HepG2 (cell line): Measurements from ENCODE around the gene PPP2R5C. TPM values are rescaled to one million over a fixed set of nuclear protein-coding genes. Genes with fewer than 3 reads are reported as not detected.

Source experiments
- ATAC-seq: fragments of 200-7000 bp; cut with Tn5 transposase; 3 replicates; pipeline ENCODE4 v1.9.1; 2020; ENCODE audit warnings: mild to moderate bottlenecking, moderate library complexity
- BruUV-seq: library from RNA; stranded (reverse); fragments of 400-500 nt; replicated peaks from 2 replicates; lab custom pipeline; 2021; lab: Mats Ljungman, UMichigan
- CTCF ChIA-PET: fragments of 300-600 bp; formaldehyde crosslinking; extraction: SDS; loops from one replicate; lab custom pipeline; 2021; ENCODE audit warnings: low total read pairs, inconsistent platforms, low intra/inter-chr PET ratio; lab: Yijun Ruan, JAX
- POLR2A ChIA-PET: fragments of 350-600 bp; sonication (Branson Sonifier 250); formaldehyde crosslinking; loops from one replicate; lab custom pipeline; 2020; ENCODE audit warnings: antibody characterized with exemption, inconsistent platforms; lab: Yijun Ruan, JAX
- DNase-seq: peaks from one replicate; pipeline ENCODE4 v3.0.0-alpha.2; 2015; ENCODE audit warnings: low spot score
- FAIRE-seq: peaks from 3 replicates; lab custom pipeline; 2011; peaks lifted over from hg19 to GRCh38; lab: Jason Lieb, UNC
- H2AFZ ChIP-seq: one replicate; pipeline ENCODE4 v1.6.1; 2011; ENCODE audit warnings: low read length, inconsistent platforms
- H3K27ac ChIP-seq: fragments of 300-600 bp; 3 replicates; pipeline ENCODE4 v1.8.0; 2011; ENCODE audit warnings: mixed run types, mild to moderate bottlenecking, mixed read lengths, low read length, inconsistent platforms; ENCODE audit not compliant: insufficient read depth; ENCODE audit errors: extremely low read length
- H3K27me3 ChIP-seq, 2 experiments: fragments of 200-600 bp in 1 of 2; 2 replicates in 1 of 2; 3 replicates in 1 of 2; pipeline versions ENCODE4 v1.6.0 to v1.8.0; 2011; ENCODE audit warnings: low read length in 2 of 2, mild to moderate bottlenecking in 2 of 2, moderate library complexity in 2 of 2, inconsistent platforms in 1 of 2; ENCODE audit not compliant: insufficient read depth in 2 of 2, control insufficient read depth in 1 of 2
- H3K36me3 ChIP-seq, 2 experiments: fragments of 200-600 bp in 1 of 2; replicated peaks in 1 of 2; 2 replicates in 1 of 2; 3 replicates in 1 of 2; pipeline versions ENCODE4 v1.5.1 to v1.8.0; 2011; ENCODE audit warnings: low read length in 2 of 2, inconsistent platforms in 1 of 2; ENCODE audit not compliant: insufficient read depth in 2 of 2, control insufficient read depth in 1 of 2
- H3K4me1 ChIP-seq: 2 replicates; pipeline ENCODE4 v1.5.1; 2012; ENCODE audit warnings: low read length, inconsistent platforms; ENCODE audit not compliant: insufficient read depth
- H3K4me2 ChIP-seq: 2 replicates; pipeline ENCODE4 v1.6.0; 2011; ENCODE audit warnings: low read depth, low read length, inconsistent platforms
- H3K4me3 ChIP-seq, 3 experiments: fragments of 200-600 bp in 1 of 3; sonication (generic), shearing (Covaris generic) in 1 of 3; replicated peaks in 1 of 3; 2 replicates each; pipeline ENCODE4 v1.5.1; 2011 to 2016; ENCODE audit warnings: low read length in 3 of 3, inconsistent platforms in 2 of 3, low read depth in 2 of 3, mild to moderate bottlenecking in 2 of 3, control low read depth in 1 of 3, mixed read lengths in 1 of 3; ENCODE audit not compliant: insufficient read depth in 1 of 3
- H3K79me2 ChIP-seq: one replicate; pipeline ENCODE4 v1.6.1; 2011; ENCODE audit warnings: low read length, inconsistent platforms; ENCODE audit not compliant: insufficient read depth
- H3K9ac ChIP-seq: 2 replicates; pipeline ENCODE4 v1.6.0; 2011; ENCODE audit warnings: mild to moderate bottlenecking, low read depth, low read length, inconsistent platforms; ENCODE audit not compliant: insufficient read depth
- H3K9me3 ChIP-seq: 2 replicates; pipeline ENCODE4 v1.5.1; 2012; ENCODE audit warnings: mild to moderate bottlenecking, low read length
- H4K20me1 ChIP-seq: 2 replicates; pipeline ENCODE4 v1.6.0; 2011; ENCODE audit warnings: inconsistent platforms, mild to moderate bottlenecking, low read length, moderate library complexity; ENCODE audit not compliant: insufficient read depth
- PTBP1 ChIP-seq: fragments of 200-400 bp; formaldehyde crosslinking; IDR thresholded peaks from 2 replicates; pipeline ENCODE4 v1.6.1; 2018; ENCODE audit warnings: low read length, low read depth; ENCODE audit not compliant: poor library complexity, severe bottlenecking
- SOX5 ChIP-seq: IDR thresholded peaks from 2 replicates; pipeline ENCODE4 v1.6.1; 2016; ENCODE audit warnings: borderline replicate concordance
- ZNF720 ChIP-seq: sonication (generic); formaldehyde crosslinking; IDR thresholded peaks from 2 replicates; pipeline ENCODE4 v1.4.0; 2020; ENCODE audit warnings: missing genetic modification reagents
- ZSCAN5A ChIP-seq: sonication (generic); formaldehyde crosslinking; IDR thresholded peaks from 2 replicates; pipeline ENCODE4 v1.8.0; 2022; ENCODE audit warnings: mild to moderate bottlenecking, missing genetic modification reagents, borderline replicate concordance
- WGBS: methylation state at CpG from one replicate; pipeline ENCODE4 v1.1.6; 2017; ENCODE audit warnings: low lambda C conversion rate; 5-methylcytosine and 5-hydroxymethylcytosine counted together
- in situ Hi-C: cut with HindIII; loops from 2 replicates; pipeline ENCODE4 v1.10.0; 2017; ENCODE audit warnings: low pct_unique_long_range_greater_than_20kb; ENCODE audit not compliant: extremely low pct_ligation_motif_present
- intact Hi-C: fragments of 100-400 bp; cut with micrococcal nuclease; formaldehyde crosslinking; loops from one replicate; pipeline ENCODE4 v1.10.0; 2022; ENCODE audit not compliant: unreplicated experiment
- polyA plus RNA-seq, 8 experiments: library from polyadenylated mRNA; depleted of rRNA in 3 of 8; stranded (reverse) in 7 of 8; unstranded in 1 of 8; fragments of >200 nt; fragmentation: Illumina TruSeq in 4 of 8; extraction: Trizol in 4 of 8; gene quantifications; 2 replicates each; pipeline versions ENCODE4 v1.2.1 to v1.2.3, GENCODE V29; 2011 to 2016; ENCODE audit warnings: low read depth in 4 of 8, missing spikeins in 1 of 8, mixed read lengths in 1 of 8; ENCODE audit not compliant: insufficient read depth in 1 of 8
- total RNA-seq, 5 experiments: library from RNA; depleted of rRNA; stranded (reverse); fragments of >200 nt; fragmentation: Illumina TruSeq; extraction: Trizol; gene quantifications; 2 replicates each; pipeline ENCODE4 v1.2.3, GENCODE V29; 2016; ENCODE audit warnings: low read depth in 1 of 5
- TF ChIP-seq, protein P1 (sequence below): sonication (generic); formaldehyde crosslinking; IDR thresholded peaks from 2 replicates; pipeline ENCODE4 v1.5.1; 2020; ENCODE audit warnings: missing genetic modification reagents, mild to moderate bottlenecking, borderline replicate concordance
- TF ChIP-seq, protein P2 (sequence below): sonication (generic); formaldehyde crosslinking; IDR thresholded peaks from 2 replicates; pipeline ENCODE4 v1.5.1; 2020; ENCODE audit warnings: missing genetic modification reagents, mild to moderate bottlenecking, borderline replicate concordance
- TF ChIP-seq, protein P3 (sequence below): sonication (generic); formaldehyde crosslinking; IDR thresholded peaks from 2 replicates; pipeline ENCODE4 v1.5.0; 2020; ENCODE audit warnings: missing genetic modification reagents, mild to moderate bottlenecking, borderline replicate concordance

The PPP2R5C gene
- total and polyA plus RNA-seq, 2 of the 13 experiments (the other 11 are each of a cell fraction or from before 2014, with no cell fraction given) = 74.3 to 78.5 TPM

DNA sequence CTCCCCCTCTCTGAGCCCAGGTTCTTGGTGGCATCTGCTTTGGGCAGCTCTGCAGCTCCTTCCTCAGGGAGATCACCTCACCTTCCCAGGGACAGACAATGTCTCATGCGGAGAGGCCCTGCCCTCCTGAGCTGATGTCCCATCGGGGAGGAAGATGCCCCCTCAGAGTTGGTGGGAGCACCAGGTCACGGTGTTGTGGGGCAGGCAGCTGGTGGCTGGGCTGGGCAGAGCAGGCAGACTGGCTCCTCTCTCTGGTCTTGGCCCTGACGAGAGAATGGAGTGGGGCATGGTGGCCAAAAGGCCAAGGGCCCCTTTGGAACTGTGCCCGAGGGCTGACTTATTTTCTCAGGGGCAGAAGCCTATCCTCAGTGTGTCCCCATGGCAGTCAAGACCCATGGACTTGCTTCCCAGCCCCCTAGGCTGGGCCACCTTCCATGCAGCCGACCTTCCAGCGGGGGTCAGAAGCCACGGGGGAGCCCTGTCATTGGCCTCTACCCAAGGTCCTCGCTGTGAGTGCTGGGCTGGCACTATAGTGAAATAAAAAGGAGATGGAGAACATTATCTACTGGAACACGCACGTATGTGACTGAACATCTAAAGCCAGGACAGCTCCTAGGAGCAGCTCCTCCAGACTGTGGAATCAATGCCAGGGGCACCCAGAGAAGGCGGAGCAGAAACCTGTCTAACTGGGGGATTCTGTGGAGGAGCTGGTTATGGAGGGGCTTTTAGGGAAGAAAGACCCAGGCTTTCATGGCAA, 21.9 kb downstream of the PPP2R5C start:
- Histone ChIP-seq H3K27me3 (no peaks in the 10 kb centered on the region), H3K4me1 (no peaks in the 10 kb centered on the region; the same call in 1 of the 2 replicates), H3K27ac (no peak overlapping the region), H3K79me2 (no peaks in the 10 kb centered on the region), H3K9ac (no peak overlapping the region), H3K36me3 (no peaks in the 10 kb centered on the region; a peak in 1 of 5 replicates), H3K4me2 (no peak overlapping the region), H3K9me3 (no peaks in the 10 kb centered on the region), H4K20me1 (peaks cover 7% of the 10 kb centered on the region; the same call in 1 of the 2 replicates), H3K4me3 (no peak overlapping the region), H2AFZ (no peak overlapping the region)
- DNase-seq (no peak), ATAC-seq (no peak), FAIRE-seq (no peak)
- WGBS = 92% methylated on average over 9 of the region's 12 CpGs
- intact Hi-C loops = no loop called here
- no TSS peak for BruUV-seq
- in situ Hi-C loops = no loop called here
- POLR2A ChIA-PET = no interaction called here
- CTCF ChIA-PET = no interaction called here
- TF ChIP-seq, protein P1, sequence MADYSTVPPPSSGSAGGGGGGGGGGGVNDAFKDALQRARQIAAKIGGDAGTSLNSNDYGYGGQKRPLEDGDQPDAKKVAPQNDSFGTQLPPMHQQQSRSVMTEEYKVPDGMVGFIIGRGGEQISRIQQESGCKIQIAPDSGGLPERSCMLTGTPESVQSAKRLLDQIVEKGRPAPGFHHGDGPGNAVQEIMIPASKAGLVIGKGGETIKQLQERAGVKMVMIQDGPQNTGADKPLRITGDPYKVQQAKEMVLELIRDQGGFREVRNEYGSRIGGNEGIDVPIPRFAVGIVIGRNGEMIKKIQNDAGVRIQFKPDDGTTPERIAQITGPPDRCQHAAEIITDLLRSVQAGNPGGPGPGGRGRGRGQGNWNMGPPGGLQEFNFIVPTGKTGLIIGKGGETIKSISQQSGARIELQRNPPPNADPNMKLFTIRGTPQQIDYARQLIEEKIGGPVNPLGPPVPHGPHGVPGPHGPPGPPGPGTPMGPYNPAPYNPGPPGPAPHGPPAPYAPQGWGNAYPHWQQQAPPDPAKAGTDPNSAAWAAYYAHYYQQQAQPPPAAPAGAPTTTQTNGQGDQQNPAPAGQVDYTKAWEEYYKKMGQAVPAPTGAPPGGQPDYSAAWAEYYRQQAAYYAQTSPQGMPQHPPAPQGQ (CRISPR knock-in tag) = no peak
- TF ChIP-seq SOX5 (CRISPR knock-in tag) = no peak
- TF ChIP-seq, protein P2, sequence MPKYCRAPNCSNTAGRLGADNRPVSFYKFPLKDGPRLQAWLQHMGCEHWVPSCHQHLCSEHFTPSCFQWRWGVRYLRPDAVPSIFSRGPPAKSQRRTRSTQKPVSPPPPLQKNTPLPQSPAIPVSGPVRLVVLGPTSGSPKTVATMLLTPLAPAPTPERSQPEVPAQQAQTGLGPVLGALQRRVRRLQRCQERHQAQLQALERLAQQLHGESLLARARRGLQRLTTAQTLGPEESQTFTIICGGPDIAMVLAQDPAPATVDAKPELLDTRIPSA = no peak
- TF ChIP-seq, protein P3, sequence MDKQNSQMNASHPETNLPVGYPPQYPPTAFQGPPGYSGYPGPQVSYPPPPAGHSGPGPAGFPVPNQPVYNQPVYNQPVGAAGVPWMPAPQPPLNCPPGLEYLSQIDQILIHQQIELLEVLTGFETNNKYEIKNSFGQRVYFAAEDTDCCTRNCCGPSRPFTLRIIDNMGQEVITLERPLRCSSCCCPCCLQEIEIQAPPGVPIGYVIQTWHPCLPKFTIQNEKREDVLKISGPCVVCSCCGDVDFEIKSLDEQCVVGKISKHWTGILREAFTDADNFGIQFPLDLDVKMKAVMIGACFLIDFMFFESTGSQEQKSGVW (CRISPR knock-in tag) = no peak
- TF ChIP-seq ZNF720 = no peak
- TF ChIP-seq PTBP1 = no peak
- TF ChIP-seq ZSCAN5A (CRISPR knock-in tag) = no peak
